ENCODE data around the gene CETN1.

DNA sequence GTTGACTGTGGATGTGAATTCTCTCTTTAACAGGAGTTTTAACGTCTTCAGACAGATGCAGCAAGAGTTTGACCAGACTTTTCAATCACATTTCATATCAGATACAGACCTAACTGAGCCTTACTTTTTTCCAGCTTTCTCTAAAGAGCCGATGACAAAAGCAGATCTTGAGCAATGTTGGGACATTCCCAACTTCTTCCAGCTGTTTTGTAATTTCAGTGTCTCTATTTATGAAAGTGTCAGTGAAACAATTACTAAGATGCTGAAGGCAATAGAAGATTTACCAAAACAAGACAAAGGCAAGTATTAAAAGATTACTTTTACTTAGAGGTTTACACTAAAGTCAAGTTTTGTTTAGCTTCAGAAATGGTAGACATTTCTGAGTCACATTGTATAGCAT is 47.1 kb downstream of the CETN1 start:
- TF ChIP-seq POLR2A (IDR thresholded peaks at IDR 0.05; ENCODE audit: low read depth, low read length) (no peak), POLR2AphosphoS5 (IDR thresholded peaks at IDR 0.05; ENCODE audit: low read depth, low read length) (no peak), TAF1 (IDR thresholded peaks at IDR 0.05; ENCODE audit: borderline replicate concordance, low read depth, low read length) (no peak)
